A549 treated with AZD9567 at 1 μM for 4 hours (cell line): Measurements from ENCODE around the gene STK38L. TPM values are rescaled to one million over a fixed set of nuclear protein-coding genes. Genes with fewer than 3 reads are reported as not detected.

Experiments used
- total RNA-seq: library from RNA; stranded (reverse); fragments of 200-300 nt; extraction: Qiagen RNA extraction; gene quantifications from 5 replicates; pipeline ENCODE4 v1.2.3, GENCODE V29; 2022; ENCODE audit not compliant: insufficient read depth

STK38L gene
- total RNA-seq = 6.7 to 13.9 TPM (median 11.0 TPM) in 5 replicates

DNA sequence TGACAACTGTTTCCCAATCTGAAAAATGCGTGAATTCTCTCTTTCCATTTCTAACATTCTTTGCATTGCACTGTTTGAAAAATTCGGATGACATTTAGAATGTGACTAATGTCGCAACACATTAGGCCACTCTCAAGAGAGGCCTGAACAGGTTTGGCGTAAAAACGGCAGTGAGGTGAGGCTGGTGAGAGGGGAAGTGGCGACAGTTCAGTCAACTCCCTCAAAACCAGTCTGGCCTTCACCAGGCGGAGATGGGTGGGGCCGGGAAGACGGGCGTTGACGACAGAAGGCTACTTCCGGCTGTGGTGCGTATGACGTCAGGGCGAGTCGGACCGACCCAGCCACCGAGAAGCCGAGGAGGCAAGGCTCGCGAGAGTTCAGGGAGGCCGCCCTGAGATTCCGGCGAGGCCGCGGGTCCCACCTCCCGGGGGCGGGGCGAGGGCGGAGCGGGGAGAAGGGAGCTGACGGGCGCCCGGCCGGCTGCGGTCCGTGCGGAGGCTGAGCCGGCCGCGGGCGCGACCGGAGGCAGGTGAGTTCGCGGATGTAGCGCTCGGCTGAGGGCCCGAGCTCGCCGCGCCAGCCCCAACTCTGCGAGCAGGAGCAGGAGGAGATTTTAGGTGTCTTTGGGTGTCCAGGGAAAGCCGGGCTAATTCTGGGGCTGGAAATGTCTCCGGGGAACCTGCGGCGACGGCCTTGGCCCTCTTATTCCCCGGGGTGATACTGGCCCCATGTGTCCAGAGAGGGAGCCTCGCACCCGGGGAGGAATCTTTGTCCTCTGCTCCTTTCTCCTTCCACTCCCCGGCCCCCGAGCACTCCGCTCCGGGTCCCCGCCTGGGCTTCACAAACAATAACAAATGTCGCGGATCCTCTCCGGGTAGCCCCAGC is at the start of gene STK38L:
Gene STK38L, plus strand, starts transcription at position 483 of the 885 bp plus-strand sequence. CDS start 53,435 bp downstream, outside the sequence.

DNA sequence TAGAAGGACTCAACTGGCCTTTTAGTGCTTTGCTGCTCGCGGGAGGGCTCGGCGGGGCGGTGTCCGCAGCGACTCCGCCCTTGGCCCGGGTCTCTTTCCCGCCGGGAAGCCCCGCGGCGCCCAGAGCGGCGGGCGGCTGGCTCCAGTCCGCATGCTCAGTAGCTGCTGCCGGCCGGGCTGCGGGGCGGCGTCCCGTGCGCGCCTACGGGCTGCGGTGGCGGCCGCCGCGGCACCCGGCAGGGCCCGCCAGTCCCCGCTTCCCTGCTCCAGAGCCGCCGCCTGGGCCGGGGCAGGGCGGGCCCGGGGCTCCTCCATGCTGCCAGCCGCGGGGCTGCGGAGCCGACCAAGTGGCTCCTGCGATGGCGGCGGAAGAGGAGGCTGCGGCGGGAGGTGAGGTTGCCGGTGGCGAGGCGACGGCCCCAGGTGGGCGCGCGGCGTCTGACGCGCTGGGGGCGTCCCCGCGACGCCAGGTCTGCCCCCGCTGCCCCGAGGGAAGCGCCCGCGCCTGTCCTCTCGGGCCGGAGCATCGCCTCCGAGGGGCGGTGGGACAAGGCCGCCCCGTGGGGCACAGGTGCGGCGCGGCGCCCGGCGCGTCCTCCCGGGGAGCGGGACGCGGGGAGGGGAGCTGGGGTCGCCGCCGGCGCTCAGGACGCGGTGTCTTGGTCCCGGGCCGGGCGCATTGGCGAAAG is 88.8 kb downstream of the STK38L start, which contains the start of gene BMAL2:
Gene BMAL2, plus strand, starts transcription at position 123 of the 689 bp plus-strand sequence. Its CDS starts 237 bp downstream, at position 360.

Other genes starting within 250 kb of the STK38L start
- 68.7 to 76.5 TPM (median 73.4 TPM) in 5 replicates for gene TM7SF3, start 229.9 kb upstream of the STK38L start, total RNA-seq
- gene MED21, start 221.7 kb upstream of the STK38L start, total RNA-seq = 24.7 to 51.0 TPM (median 27.6 TPM) in 5 replicates
- gene C12orf71, start 161.7 kb upstream of the STK38L start, total RNA-seq = not detected in 5 replicates
- gene BMAL2, start 88.5 kb downstream of the STK38L start, total RNA-seq = 13.6 to 18.2 TPM (median 15.4 TPM) in 5 replicates
- gene SMCO2, start 202.4 kb downstream of the STK38L start, total RNA-seq = 0.12 to 0.22 TPM (median 0.14 TPM) in 4 of 5 replicates, not detected in the other